Activated CD4-positive, CD25-positive, alpha-beta regulatory T cell treated with anti-CD3 and anti-CD28 coated beads, Interleukin-2, amount 50 U/mL, for 16 hours (primary cell): ENCODE measurements around the gene FKBP8.
A peak's percentile ranks its signal among the peaks of the same experiment; 100 is the strongest.
"Not testable (repeated sequence)": the region's sequence is repeated elsewhere in the genome, so short reads cannot be mapped to it uniquely, and the experiment has no call there.

Source experiments
- DNase-seq: peaks from one replicate; pipeline ENCODE4 v3.0.0-alpha.2; 2020; ENCODE audit warnings: low read depth, low spot score

FKBP8 gene

GRCh38 chr19:18542941-18543813 lies at the start of gene FKBP8:
Gene FKBP8 (minus strand): TSS chr19:18543573. CDS start chr19:18541970, 1,603 bp downstream.
- DNase-seq, result peak; percentile 85

DNA sequence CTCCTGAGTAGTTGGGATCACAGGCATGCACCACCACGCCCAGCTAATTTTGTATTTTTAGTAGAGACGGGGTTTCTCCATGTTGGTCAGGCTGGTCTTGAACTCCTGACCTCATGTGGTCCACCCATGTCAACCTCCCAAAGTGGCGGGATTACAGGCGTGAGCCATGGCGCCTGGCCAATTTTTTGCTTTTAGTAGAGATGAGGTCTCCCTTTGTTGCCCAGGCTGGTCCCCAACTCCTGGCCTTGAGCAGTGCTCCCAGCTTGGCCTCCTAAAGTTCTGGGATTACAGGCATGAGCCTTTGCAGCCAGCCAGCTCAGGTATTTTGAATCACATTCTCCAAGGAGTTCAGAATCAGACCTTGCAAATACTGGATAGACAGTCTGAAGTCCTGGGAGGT lies 49.4 kb upstream of the FKBP8 start:
- not testable (repeated sequence) for DNase-seq

- no peak for DNase-seq
Measured at GRCh38 chr19:18591735-18592385, 48.5 kb upstream of the FKBP8 start.

- DNase-seq, result no peak
Measured at GRCh38 chr19:18590273-18591272, 47.2 kb upstream of the FKBP8 start.

DNA sequence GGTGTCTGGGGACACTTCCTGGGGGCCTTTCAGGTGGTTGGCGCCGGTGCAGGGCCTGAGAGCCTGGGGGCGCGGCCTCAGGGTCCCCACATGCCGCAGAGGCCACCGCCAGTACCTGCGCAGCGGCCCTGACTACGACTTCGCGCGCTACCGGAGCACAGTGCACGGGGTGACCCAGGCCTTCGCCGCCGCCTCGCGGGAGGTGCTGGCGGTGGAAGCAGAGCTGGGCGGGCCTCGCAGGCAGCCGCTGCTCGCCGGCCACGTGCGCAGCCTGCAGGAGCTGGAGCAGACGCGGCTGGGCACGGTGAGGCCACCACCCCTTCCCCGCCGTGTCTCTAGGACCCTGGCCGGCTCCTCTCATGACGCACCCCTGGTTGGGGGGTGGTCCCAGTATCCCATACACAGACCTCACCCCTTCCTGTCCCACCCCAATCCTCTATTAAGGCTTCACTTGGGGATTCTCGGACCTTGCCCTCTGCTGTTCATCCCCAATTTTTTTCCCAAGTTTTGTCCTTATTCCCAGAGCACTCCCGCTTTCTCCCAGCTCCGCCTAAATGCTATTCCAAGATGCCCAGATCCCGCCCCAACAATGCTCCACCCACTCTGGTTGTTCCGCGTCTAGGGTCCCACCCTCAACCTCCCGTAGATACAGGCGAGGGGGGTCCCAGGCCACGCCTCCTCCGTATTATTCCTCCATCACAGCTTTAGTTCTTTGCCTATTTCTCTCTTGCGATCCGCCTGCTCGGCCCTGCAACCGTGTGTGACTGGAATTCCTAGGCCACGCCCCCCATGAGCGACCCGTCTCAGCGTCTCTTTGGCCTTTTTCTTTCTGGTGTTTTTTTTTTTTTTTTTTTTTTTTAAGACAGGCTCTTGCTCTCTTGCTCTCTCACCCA lies 46.3 kb upstream of the FKBP8 start:
- DNase-seq, result peak; percentile 45

GRCh38 chr19:18588611-18589379 lies 45.4 kb upstream of the FKBP8 start, which contains the start of gene REX1BD:
Gene REX1BD (plus strand): TSS chr19:18588798. CDS start chr19:18588802, 4 bp downstream.
- peak; percentile 63 for DNase-seq

- DNase-seq, result no peak
Measured at GRCh38 chr19:18587962-18588610, 44.7 kb upstream of the FKBP8 start.

DNA sequence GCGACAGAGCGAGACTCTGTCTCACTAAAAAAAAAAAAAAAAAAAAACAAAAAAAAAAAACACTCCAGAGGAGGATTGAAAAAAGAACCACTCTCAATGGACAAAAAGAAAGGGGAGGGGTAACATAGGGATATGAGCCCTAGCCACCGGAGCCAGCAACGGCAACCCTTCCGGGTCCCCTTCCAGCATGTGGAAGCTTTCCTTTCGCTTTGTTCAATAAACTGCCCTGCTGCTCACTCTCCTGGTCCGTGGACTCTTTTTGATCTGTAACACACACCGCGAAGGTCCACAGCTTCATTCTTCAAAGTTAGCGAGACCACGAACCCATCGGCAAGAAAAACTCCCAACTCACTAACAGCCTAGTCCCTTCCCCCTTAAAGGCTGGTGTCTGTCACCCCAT lies 44.2 kb upstream of the FKBP8 start:
- no peak for DNase-seq

DNA sequence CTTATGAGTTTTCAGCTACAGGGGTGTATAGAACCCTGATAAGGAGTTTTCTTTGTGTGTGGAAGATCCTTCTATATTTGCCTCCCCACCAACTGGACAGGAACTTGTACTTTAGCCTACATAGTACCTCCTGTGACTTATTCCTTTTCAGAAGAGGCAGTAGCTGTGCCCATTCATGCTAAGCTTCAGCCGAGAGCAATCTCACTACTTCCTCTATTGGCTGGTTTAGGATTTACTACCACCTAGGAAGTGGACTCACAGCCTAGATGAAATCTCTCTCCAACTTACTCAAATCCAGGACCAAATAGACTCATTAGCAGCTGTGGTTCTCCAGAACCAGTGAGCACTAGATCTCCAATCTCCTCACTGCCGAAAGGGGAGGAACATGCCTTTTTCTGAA lies 42.9 kb upstream of the FKBP8 start:
- no peak for DNase-seq

DNA sequence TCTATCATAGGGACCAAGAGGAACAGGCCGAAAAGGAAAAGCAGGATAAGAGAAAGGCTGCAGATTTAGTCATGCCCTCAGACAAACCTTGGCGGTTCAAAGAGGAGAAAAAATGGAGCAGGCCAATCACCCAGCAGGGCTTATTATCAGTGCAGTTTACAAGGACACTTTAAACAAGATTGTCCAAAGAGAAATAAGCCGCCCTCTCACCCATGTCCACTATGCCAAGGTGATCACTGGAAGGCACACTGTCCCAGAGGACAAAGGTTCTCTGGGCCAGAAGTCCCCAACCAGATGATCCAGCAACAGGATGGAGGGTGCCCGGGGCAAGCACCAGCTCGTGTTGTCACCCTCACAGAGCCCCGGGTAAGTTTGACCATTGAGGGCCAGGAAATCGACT lies 36.9 kb upstream of the FKBP8 start:
- DNase-seq, result no peak

DNA sequence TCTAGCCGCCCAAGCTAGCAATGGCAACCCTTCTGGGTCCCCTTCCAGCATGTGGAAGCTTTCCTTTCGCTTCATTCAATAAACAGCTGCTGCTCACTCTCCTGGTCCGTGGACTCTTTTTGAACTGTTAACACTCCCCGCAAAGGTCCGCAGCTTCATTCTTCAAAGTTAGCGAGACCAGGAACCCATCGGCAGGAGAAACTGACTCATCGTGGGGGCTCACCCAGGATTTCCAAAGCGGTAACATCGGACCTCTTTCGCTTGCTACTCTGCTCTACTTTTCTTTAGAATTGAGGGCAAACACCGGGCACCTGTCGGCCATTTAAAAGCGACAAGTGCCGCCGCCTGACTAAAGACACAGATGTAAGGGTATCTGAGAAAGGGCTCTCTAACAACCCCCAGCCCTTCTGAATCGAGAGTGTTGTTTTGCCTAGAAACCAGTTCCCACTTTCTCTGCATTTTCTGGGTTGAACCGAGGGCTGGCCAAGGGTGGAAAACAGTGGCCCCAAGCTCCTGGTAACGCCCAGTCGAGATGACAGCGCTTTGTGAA lies 34.1 kb upstream of the FKBP8 start:
- no peak for DNase-seq

DNA sequence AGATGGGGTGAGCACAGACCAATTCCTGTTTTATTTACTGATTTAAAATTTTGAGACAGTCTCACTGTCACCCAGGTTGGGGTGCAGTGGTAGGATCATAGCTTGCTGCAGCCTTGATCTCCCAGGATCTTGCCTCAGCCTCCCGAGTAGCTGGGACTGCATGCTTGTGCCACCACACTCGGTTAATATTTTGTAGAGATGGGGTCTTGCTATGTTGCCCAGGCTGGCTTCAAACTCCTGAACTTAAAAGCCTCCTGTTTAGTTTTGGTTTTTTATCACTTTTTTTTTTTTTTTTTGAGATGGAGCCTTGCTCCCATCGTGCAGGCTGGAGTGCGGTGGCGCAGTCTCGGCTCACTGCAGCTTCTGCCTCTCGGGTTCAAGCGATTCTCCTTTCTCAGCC lies 33.0 kb upstream of the FKBP8 start:
- no peak for DNase-seq

DNA sequence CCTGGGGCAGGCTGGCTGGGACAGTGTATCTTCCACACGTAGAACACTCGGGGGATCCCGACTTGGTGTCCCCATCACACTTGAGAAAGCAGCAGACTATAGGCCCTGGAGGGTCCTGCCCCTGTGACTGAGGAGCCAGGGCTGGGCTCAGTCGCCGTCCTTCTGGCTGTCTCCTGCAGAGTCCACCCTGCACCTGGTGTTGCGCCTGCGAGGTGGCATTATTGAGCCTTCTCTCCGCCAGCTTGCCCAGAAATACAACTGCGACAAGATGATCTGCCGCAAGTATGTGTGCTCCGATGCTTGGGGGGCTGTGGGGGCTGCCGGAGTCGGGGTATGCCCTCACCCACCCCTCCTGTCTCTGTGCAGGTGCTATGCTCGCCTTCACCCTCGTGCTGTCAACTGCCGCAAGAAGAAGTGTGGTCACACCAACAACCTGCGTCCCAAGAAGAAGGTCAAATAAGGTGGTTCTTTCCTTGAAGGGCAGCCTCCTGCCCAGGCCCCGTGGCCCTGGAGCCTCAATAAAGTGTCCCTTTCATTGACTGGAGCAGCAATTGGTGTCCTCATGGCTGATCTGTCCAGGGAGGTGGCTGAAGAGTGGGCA lies 31.4 kb upstream of the FKBP8 start:
- no peak for DNase-seq

GRCh38 chr19:18571564-18572344 lies 28.4 kb upstream of the FKBP8 start, which contains the start of gene UBA52:
Gene UBA52 (plus strand): TSS chr19:18571857. CDS start chr19:18573301, 1,444 bp downstream.
- peak; percentile 99 for DNase-seq

- no peak for DNase-seq
Measured at GRCh38 chr19:18568367-18568766, 25.0 kb upstream of the FKBP8 start.

DNA sequence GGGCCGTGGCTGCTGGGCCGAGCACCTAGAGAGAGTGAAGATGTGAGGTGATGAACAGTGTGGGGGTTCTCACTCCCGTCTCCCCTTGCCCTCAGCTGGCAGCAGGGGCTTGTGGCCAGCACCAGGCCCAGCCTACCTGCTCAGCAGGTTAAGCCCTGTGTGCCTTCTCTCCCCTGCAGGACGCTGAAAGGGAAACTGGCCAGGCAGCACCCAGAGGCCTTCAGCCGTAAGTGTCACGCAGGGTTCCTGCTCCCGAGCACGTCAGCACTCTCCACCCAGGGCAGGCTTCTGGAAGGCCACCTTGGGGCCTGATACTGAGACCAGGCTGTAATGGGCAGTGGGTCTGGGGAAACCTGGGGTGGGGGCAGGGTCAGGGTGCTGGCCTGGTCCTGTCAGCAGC lies 23.6 kb upstream of the FKBP8 start:
- DNase-seq, result no peak

GRCh38 chr19:18562086-18562485 lies 18.7 kb upstream of the FKBP8 start:
- no peak for DNase-seq

- DNase-seq, result no peak
Measured at GRCh38 chr19:18559685-18560084, 16.3 kb upstream of the FKBP8 start.
